ENCODE measurements around the gene CUL2. TPM values are rescaled to one million over a fixed set of nuclear protein-coding genes. Genes with fewer than 3 reads are reported as not detected.

Gene CUL2
- total and polyA plus RNA-seq, 2 of the 4 experiments (the other 2 are of a cell fraction), result 18.9 to 36.6 TPM

GRCh38 chr10:35050568-35050967, 39.6 kb downstream of the CUL2 start:
- Histone ChIP-seq H2AFZ (replicated peaks; ENCODE audit: low read length, poor library complexity) (no peak overlapping the region), H2AK9ac (replicated peaks; ENCODE audit: low read depth, low read length, poor library complexity) (no peak overlapping the region), H4K20me1 (ENCODE audit: insufficient read depth, low read length) (no peaks in the 10 kb centered on the region), H3K23ac (ENCODE audit: low read depth, low read length) (no peak overlapping the region), H3K14ac (replicated peaks; ENCODE audit: low read depth, low read length) (0 out of 2 replicates have a peak overlapping the region, but pooled peaks have one; percentile 15), H3K36me3 (ENCODE audit: control insufficient read depth, insufficient read depth, low read length) (peaks cover 14% of the 10 kb centered on the region; the same call in 1 of the 2 replicates), H2BK15ac (ENCODE audit: low read depth, low read length) (no peak overlapping the region), H3K56ac (ENCODE audit: extremely low read depth, insufficient read depth, low read length) (no peak overlapping the region), H3K18ac (ENCODE audit: low read depth, low read length) (no peak overlapping the region), H3K4me2 (ENCODE audit: low read depth, low read length) (no peak overlapping the region), H4K5ac (ENCODE audit: low read depth, low read length) (no peak overlapping the region), H3K27ac (ENCODE audit: insufficient read depth, low read length) (no peak overlapping the region), H4K91ac (ENCODE audit: insufficient read depth, low read depth, low read length) (no peak overlapping the region), H3K4ac (ENCODE audit: low read depth, low read length) (no peak overlapping the region), H3K9me1 (ENCODE audit: insufficient read depth, low read length) (no peaks in the 10 kb centered on the region), H2BK5ac (ENCODE audit: low read depth, low read length, poor library complexity, severe bottlenecking) (no peak overlapping the region), H3K4me3 (ENCODE audit: insufficient read depth, low read depth, low read length) (no peak overlapping the region), H3K9ac (ENCODE audit: low read depth, low read length) (no peak overlapping the region), H3K79me1 (ENCODE audit: low read depth in 1 of 2, low read length in 2 of 2) (peaks cover 16 to 25% of the 10 kb centered on the region in 2 experiments), H3K9me3 (ENCODE audit: control insufficient read depth, insufficient read depth, low read length) (no peaks in the 10 kb centered on the region), H2BK120ac (ENCODE audit: low read depth, low read length) (no peak overlapping the region), H2AK5ac (ENCODE audit: low read depth, low read length) (no peak overlapping the region), H4K8ac (ENCODE audit: low read depth in 2 of 2, low read length in 2 of 2) (no peak overlapping the region), H3K27me3 (ENCODE audit: control insufficient read depth, insufficient read depth, low read length) (no peaks in the 10 kb centered on the region), H2BK20ac (ENCODE audit: low read depth, low read length) (no peak overlapping the region), H3K4me1 (ENCODE audit: control insufficient read depth, insufficient read depth, low read length) (no peaks in the 10 kb centered on the region)
- TF ChIP-seq BHLHE40 (IDR thresholded peaks at IDR 0.05; ENCODE audit: low read depth, low read length), result no peak
- TF ChIP-seq MXI1 (IDR thresholded peaks at IDR 0.05; ENCODE audit: borderline replicate concordance, low read depth, low read length), result no peak
- TF ChIP-seq POLR2A (IDR thresholded peaks at IDR 0.05; ENCODE audit: low read depth, low read length), result no peak
- TF ChIP-seq RCOR1 (IDR thresholded peaks at IDR 0.05; ENCODE audit: insufficient replicate concordance, low read length), result no peak
- TF ChIP-seq MAFK (IDR thresholded peaks at IDR 0.05; ENCODE audit: low read depth, low read length), result no peak
- TF ChIP-seq USF2 (IDR thresholded peaks at IDR 0.05; ENCODE audit: low read depth, low read length), result no peak
- TF ChIP-seq RAD21 (IDR thresholded peaks at IDR 0.05; ENCODE audit: low read length), result no peak
- no peak for TF ChIP-seq SMC3 (IDR thresholded peaks at IDR 0.05; ENCODE audit: low read depth, low read length)
- no peak for TF ChIP-seq CTCF (conservative IDR thresholded peaks at IDR 0.05; ENCODE audit: low read depth, low read length)
- no peak for TF ChIP-seq FOS (IDR thresholded peaks at IDR 0.05; ENCODE audit: low read depth, low read length)
- TF ChIP-seq ELK1 (IDR thresholded peaks at IDR 0.05; ENCODE audit: borderline replicate concordance, low read depth, low read length), result no peak
- no peak for TF ChIP-seq CHD1 (IDR thresholded peaks at IDR 0.05; ENCODE audit: low read depth, low read length)
- no peak for TF ChIP-seq MAZ (IDR thresholded peaks at IDR 0.05; ENCODE audit: borderline replicate concordance, low read depth, low read length)
- no peak for TF ChIP-seq CEBPB (IDR thresholded peaks at IDR 0.05; ENCODE audit: low read depth, low read length)
- no peak for TF ChIP-seq RFX5 (IDR thresholded peaks at IDR 0.05; ENCODE audit: low read depth, low read length)
- TF ChIP-seq NFE2L2 (IDR thresholded peaks at IDR 0.05; ENCODE audit: low read depth, low read length), result no peak
- CTCF ChIA-PET, result interaction anchor here (0.5 kb wide), 1 partner anchor 677 kb away, joined by 7 read pairs; no protein-coding TSS in a partner anchor
- DNase-seq (no peak), ATAC-seq (ENCODE audit: low read depth) (no peak)
- intact Hi-C loops (cut with micrococcal nuclease) (no loop called here), dilution Hi-C loops (cut with HindIII; ENCODE audit: low sequenced_read_pairs, unreplicated experiment) (no loop called here), in situ Hi-C loops (cut with MboI; ENCODE audit: low sequenced_read_pairs) (no loop called here)
- POLR2A ChIA-PET (ENCODE audit: unreplicated experiment), result no interaction called here
- no TSS peak for BruUV-seq (replicated peaks)

Measured in IMR-90 (cell line).